ENCODE measurements around the gene GLRA3.

DNA sequence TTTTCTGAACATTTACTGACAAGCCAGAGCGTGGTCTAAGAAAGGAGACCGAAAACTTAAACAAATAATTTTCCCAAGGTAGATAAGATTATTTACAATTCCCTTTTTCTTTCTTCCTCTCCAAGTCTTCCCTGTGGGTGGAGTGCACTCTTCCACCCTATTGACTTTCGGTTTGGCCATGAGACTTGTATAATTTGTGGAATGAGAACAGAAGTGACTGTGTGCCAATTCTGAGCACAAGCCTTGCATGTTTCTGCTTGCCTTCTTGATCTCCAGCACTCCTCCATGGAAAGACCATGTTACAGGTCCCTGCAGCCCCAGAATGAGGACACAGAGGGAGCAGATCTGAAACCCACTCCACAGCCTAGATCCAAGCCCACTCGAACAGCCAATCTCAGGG, 156.8 kb downstream of the GLRA3 start:
- no peak for TF ChIP-seq SUZ12 (IDR thresholded peaks at IDR 0.05; ENCODE audit: extremely low read depth, insufficient read depth, insufficient read length)
- TF ChIP-seq YY1 (IDR thresholded peaks at IDR 0.05; ENCODE audit: insufficient read depth, insufficient read length): no peak

All from NT2/D1 (cell line).